CD1c-positive myeloid dendritic cell (primary cell): ENCODE results near the gene GNB2.
A peak's percentile ranks its signal among the peaks of the same experiment; 100 is the strongest.

Experiments used
- DNase-seq: peaks from one replicate; pipeline ENCODE4 v3.0.0-alpha.2; 2016; ENCODE audit errors: extremely low spot score

The GNB2 gene

GRCh38 chr7:100680576-100681271 lies 7.2 kb downstream of the GNB2 start:
- DNase-seq: no peak

- no peak for DNase-seq
These were observed 8.1 kb downstream of the GNB2 start for GRCh38 chr7:100681491-100682227.

GRCh38 chr7:100682228-100682741 lies 8.7 kb downstream of the GNB2 start:
- no peak for DNase-seq

- no peak for DNase-seq
These were observed 9.6 kb downstream of the GNB2 start for GRCh38 chr7:100682991-100683658.

- no peak for DNase-seq
These were observed 10.4 kb downstream of the GNB2 start for GRCh38 chr7:100683659-100684533.

- no peak for DNase-seq
These were observed 11.0 kb downstream of the GNB2 start for GRCh38 chr7:100684534-100685042.

- no peak for DNase-seq
These were observed 11.6 kb downstream of the GNB2 start for GRCh38 chr7:100685049-100685605.

GRCh38 chr7:100685631-100686145 lies 12.1 kb downstream of the GNB2 start:
- DNase-seq: no peak

GRCh38 chr7:100686201-100686821 lies 12.8 kb downstream of the GNB2 start:
- DNase-seq: no peak

- no peak for DNase-seq
These were observed 13.3 kb downstream of the GNB2 start for GRCh38 chr7:100686822-100687211.

GRCh38 chr7:100687261-100687660 lies 13.7 kb downstream of the GNB2 start:
- no peak for DNase-seq

- peak; percentile 15 for DNase-seq
These were observed 14.3 kb downstream of the GNB2 start for GRCh38 chr7:100687751-100688300.

GRCh38 chr7:100688326-100688860 lies 14.9 kb downstream of the GNB2 start:
- DNase-seq: no peak

GRCh38 chr7:100689230-100690135 lies 15.9 kb downstream of the GNB2 start:
- no peak for DNase-seq

GRCh38 chr7:100691676-100692577 lies 18.4 kb downstream of the GNB2 start:
- peak; percentile 86 for DNase-seq

GRCh38 chr7:100692578-100692961 lies 19.0 kb downstream of the GNB2 start:
- DNase-seq: no peak

GRCh38 chr7:100693312-100694097 lies 20.0 kb downstream of the GNB2 start:
- DNase-seq: peak; percentile 10
